Measurements from ENCODE around the gene SPDYC. TPM values are rescaled to one million over a fixed set of nuclear protein-coding genes. Genes with fewer than 3 reads are reported as not detected.
"Not testable (repeated sequence)": the region's sequence is repeated elsewhere in the genome, so short reads cannot be mapped to it uniquely, and the experiment has no call there.

The SPDYC gene
- total and polyA plus RNA-seq, 2 donors (not counting 1 experiment from before 2014, with no cell fraction given): not detected

DNA sequence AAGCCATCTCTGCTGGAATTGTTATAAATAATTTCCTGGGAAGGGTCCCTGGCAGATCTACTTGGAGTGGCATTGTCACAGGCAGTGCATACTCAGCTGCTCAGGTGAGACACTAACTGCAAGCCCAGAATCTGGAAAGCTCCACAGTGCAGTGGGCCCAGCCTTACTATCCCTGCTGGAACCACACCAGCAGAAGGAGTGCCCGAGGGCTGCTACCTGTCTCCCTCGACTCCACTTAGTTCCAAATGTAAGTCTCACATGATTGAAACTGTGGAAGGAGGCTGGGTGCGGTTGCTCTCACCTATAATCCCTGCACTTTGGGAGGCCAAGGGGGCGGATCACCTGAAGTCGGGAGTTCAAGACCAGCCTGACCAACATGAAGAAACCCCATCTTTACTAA is 21.4 kb upstream of the SPDYC start:
- no peaks in the 10 kb centered on the region for H4K20me1 ChIP-seq (ENCODE audit: control insufficient read depth, extremely low read depth, insufficient read depth, low read length)
- no peaks in the 10 kb centered on the region for H3K36me3 ChIP-seq (ENCODE audit: control insufficient read depth, insufficient read depth, low read length)
- H3K4me1 ChIP-seq (ENCODE audit: control insufficient read depth, extremely low read depth, insufficient read depth, low read length): peaks cover 2% of the 10 kb centered on the region
- H3K9ac ChIP-seq (ENCODE audit: insufficient read depth, low read length): no peak overlapping the region
- no peak overlapping the region for H2AFZ ChIP-seq (ENCODE audit: low read length)
- no peak overlapping the region for H3K4me3 ChIP-seq (replicated peaks in 1 of 4; ENCODE audit: control extremely low read depth in 1 of 4, insufficient read depth in 1 of 4, low read depth in 3 of 4, low read length in 4 of 4)
- peaks cover 2% of the 10 kb centered on the region for H3K27me3 ChIP-seq (ENCODE audit: control insufficient read depth, insufficient read depth, low read length)
- no peak overlapping the region for H3K4me2 ChIP-seq (ENCODE audit: extremely low read depth, insufficient read depth, low read length)
- no peak for DNase-seq (ENCODE audit: low read depth in 2 of 2)
- no peaks in the 10 kb centered on the region for H3K79me2 ChIP-seq (ENCODE audit: control insufficient read depth, insufficient read depth, low read length)
- no peak overlapping the region for H3K27ac ChIP-seq (ENCODE audit: insufficient read depth, low read length)
- TF ChIP-seq, protein P1, sequence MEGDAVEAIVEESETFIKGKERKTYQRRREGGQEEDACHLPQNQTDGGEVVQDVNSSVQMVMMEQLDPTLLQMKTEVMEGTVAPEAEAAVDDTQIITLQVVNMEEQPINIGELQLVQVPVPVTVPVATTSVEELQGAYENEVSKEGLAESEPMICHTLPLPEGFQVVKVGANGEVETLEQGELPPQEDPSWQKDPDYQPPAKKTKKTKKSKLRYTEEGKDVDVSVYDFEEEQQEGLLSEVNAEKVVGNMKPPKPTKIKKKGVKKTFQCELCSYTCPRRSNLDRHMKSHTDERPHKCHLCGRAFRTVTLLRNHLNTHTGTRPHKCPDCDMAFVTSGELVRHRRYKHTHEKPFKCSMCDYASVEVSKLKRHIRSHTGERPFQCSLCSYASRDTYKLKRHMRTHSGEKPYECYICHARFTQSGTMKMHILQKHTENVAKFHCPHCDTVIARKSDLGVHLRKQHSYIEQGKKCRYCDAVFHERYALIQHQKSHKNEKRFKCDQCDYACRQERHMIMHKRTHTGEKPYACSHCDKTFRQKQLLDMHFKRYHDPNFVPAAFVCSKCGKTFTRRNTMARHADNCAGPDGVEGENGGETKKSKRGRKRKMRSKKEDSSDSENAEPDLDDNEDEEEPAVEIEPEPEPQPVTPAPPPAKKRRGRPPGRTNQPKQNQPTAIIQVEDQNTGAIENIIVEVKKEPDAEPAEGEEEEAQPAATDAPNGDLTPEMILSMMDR (conservative IDR thresholded peaks at IDR 0.05 in 1 of 2, IDR thresholded peaks at IDR 0.05 in 1 of 2; ENCODE audit: low read depth in 1 of 2, low read length in 2 of 2): no peak
- TF ChIP-seq EZH2 (IDR thresholded peaks at IDR 0.05; ENCODE audit: low read length, missing control alignments): no peak
- H3K9me3 ChIP-seq (ENCODE audit: control insufficient read depth, insufficient read depth, low read depth, low read length): no peaks in the 10 kb centered on the region

DNA sequence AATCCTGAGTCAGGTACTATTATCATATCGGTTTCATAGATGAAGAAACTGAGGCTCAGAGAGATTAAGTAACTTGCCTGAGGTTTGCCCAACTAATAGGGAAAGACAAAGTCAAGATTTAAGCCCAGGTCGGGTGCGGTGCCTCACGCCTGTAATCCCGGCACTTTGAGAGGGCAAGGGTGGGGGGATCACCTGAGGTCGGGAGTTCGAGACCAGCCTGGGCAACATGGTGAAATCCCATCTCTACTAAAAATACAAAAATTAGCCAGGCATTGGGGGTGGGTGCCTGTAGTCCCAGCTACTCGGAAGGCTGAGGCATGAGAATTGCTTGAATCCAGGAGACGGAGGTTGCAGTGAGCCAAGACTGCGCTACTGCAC is 19.9 kb upstream of the SPDYC start:
- not testable (repeated sequence) for H3K9me3 ChIP-seq (ENCODE audit: control insufficient read depth, insufficient read depth, low read depth, low read length); H3K79me2 ChIP-seq (ENCODE audit: control insufficient read depth, insufficient read depth, low read length); H3K27me3 ChIP-seq (ENCODE audit: control insufficient read depth, insufficient read depth, low read length); H3K9ac ChIP-seq (ENCODE audit: insufficient read depth, low read length); H3K4me3 ChIP-seq (replicated peaks in 1 of 4; ENCODE audit: control extremely low read depth in 1 of 4, insufficient read depth in 1 of 4, low read depth in 3 of 4, low read length in 4 of 4); H4K20me1 ChIP-seq (ENCODE audit: control insufficient read depth, extremely low read depth, insufficient read depth, low read length); H2AFZ ChIP-seq (ENCODE audit: low read length); H3K36me3 ChIP-seq (ENCODE audit: control insufficient read depth, insufficient read depth, low read length); H3K27ac ChIP-seq (ENCODE audit: insufficient read depth, low read length); DNase-seq (ENCODE audit: low read depth in 2 of 2); H3K4me2 ChIP-seq (ENCODE audit: extremely low read depth, insufficient read depth, low read length); H3K4me1 ChIP-seq (ENCODE audit: control insufficient read depth, extremely low read depth, insufficient read depth, low read length)

DNA sequence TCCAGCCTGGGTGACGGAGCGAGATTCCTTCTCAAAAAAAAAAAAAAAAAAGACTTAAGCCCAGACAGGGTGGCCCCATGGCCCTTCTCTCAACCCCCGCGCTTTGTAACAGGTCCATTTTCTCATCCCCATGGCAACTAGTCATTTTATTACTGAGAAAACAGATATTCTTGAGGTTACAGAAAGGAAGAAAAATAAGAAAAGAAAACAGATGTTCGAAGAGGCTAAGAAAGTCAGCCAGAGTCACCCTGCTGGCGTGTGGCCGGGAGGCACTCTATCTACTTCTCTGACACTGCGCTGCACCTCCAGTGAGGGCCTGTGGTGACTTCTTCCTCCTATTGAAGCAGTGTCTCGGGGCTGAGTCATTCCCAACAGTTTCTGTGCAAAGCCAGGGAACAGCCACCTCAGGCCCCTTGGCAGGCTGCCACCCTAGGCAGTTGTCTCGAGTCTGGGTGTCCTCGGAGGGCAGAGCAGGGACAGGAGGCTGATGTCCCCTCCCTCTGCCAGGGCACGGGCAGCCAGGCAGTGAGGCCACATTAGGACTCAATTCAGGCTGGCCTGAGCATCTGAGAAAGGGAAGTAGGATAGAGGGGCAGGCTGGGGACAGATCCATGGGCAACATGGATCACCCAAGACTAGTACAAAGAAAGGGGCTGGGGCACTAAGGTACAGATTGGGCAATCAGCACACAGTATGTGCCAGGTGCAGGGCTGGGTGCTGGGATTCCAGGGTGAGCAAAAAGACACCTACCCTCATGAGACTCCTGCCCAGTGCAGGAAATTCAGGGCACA is 19.3 kb upstream of the SPDYC start:
- H3K36me3 ChIP-seq (ENCODE audit: control insufficient read depth, insufficient read depth, low read length): no peaks in the 10 kb centered on the region
- no peak overlapping the region for H3K27ac ChIP-seq (ENCODE audit: insufficient read depth, low read length)
- H3K9me3 ChIP-seq (ENCODE audit: control insufficient read depth, insufficient read depth, low read depth, low read length): no peaks in the 10 kb centered on the region
- H3K4me2 ChIP-seq (ENCODE audit: extremely low read depth, insufficient read depth, low read length): peak overlapping the region; percentile 21
- no peak overlapping the region for H3K4me3 ChIP-seq (replicated peaks in 1 of 4; ENCODE audit: control extremely low read depth in 1 of 4, insufficient read depth in 1 of 4, low read depth in 3 of 4, low read length in 4 of 4)
- H4K20me1 ChIP-seq (ENCODE audit: control insufficient read depth, extremely low read depth, insufficient read depth, low read length): no peaks in the 10 kb centered on the region
- H3K9ac ChIP-seq (ENCODE audit: insufficient read depth, low read length): no peak overlapping the region
- H3K27me3 ChIP-seq (ENCODE audit: control insufficient read depth, insufficient read depth, low read length): peaks cover under 1% of the 10 kb centered on the region
- peak; percentile 64 to 87 for DNase-seq (ENCODE audit: low read depth in 2 of 2)
- peaks cover 2% of the 10 kb centered on the region for H3K4me1 ChIP-seq (ENCODE audit: control insufficient read depth, extremely low read depth, insufficient read depth, low read length)
- no peak for TF ChIP-seq EZH2 (IDR thresholded peaks at IDR 0.05; ENCODE audit: low read length, missing control alignments)
- TF ChIP-seq, protein P1 (conservative IDR thresholded peaks at IDR 0.05 in 1 of 2, IDR thresholded peaks at IDR 0.05 in 1 of 2; ENCODE audit: low read depth in 1 of 2, low read length in 2 of 2): no peak
- H2AFZ ChIP-seq (ENCODE audit: low read length): no peak overlapping the region
- no peaks in the 10 kb centered on the region for H3K79me2 ChIP-seq (ENCODE audit: control insufficient read depth, insufficient read depth, low read length)

Measured in fibroblast of lung (primary cell).